ENCODE results near the gene DNAH1. TPM values are rescaled to one million over a fixed set of nuclear protein-coding genes. Genes with fewer than 3 reads are reported as not detected.

DNAH1 gene
- total RNA-seq, 1 experiment from 2014 or later = 3.0 TPM

GRCh38 chr3:52317208-52318000, 1.3 kb downstream of the DNAH1 start:
- H3K27me3 Mint-ChIP-seq (ENCODE audit: insufficient read depth, unreplicated experiment) = no peaks in the 10 kb centered on the region
- H3K9me3 Mint-ChIP-seq (ENCODE audit: unreplicated experiment) = no peaks in the 10 kb centered on the region
- no peak for DNase-seq (ENCODE audit: unreplicated experiment)
- POLR2A ChIA-PET = no interaction called here
- no peak overlapping the region for H3K4me3 Mint-ChIP-seq (ENCODE audit: unreplicated experiment)
- no TSS peak for BruUV-seq (replicated peaks)
- intact Hi-C loops (cut with micrococcal nuclease) = no loop called here
- no peak overlapping the region for H3K27ac Mint-ChIP-seq (ENCODE audit: low read depth, unreplicated experiment)
- CTCF ChIA-PET = interaction anchor here (0.5 to 1.1 kb wide), 3 partner anchors 20 to 97 kb away, joined by 3 read pairs; no protein-coding TSS in a partner anchor
- H3K4me1 Mint-ChIP-seq (ENCODE audit: insufficient read depth, unreplicated experiment) = no peaks in the 10 kb centered on the region
- no peak for TF ChIP-seq CTCF (IDR thresholded peaks at IDR 0.05; ENCODE audit: unreplicated experiment)
- H3K36me3 Mint-ChIP-seq (ENCODE audit: insufficient read depth, unreplicated experiment) = no peaks in the 10 kb centered on the region

- no peak for DNase-seq (ENCODE audit: unreplicated experiment)
- Mint-ChIP-seq H3K4me3 (ENCODE audit: unreplicated experiment) (no peak overlapping the region), H3K27ac (ENCODE audit: low read depth, unreplicated experiment) (no peak overlapping the region), H3K9me3 (ENCODE audit: unreplicated experiment) (no peaks in the 10 kb centered on the region), H3K4me1 (ENCODE audit: insufficient read depth, unreplicated experiment) (no peaks in the 10 kb centered on the region), H3K27me3 (ENCODE audit: insufficient read depth, unreplicated experiment) (no peaks in the 10 kb centered on the region), H3K36me3 (ENCODE audit: insufficient read depth, unreplicated experiment) (no peaks in the 10 kb centered on the region)
- no TSS peak for BruUV-seq (replicated peaks)
- CTCF ChIA-PET = interaction anchor here (1.0 to 1.1 kb wide), 2 partner anchors 21 to 97 kb away, joined by 3 read pairs; no protein-coding TSS in a partner anchor
- no peak for TF ChIP-seq CTCF (IDR thresholded peaks at IDR 0.05; ENCODE audit: unreplicated experiment)
- intact Hi-C loops (cut with micrococcal nuclease) = no loop called here
- POLR2A ChIA-PET = no interaction called here
Measured at GRCh38 chr3:52318186-52318816, 2.2 kb downstream of the DNAH1 start.

DNA sequence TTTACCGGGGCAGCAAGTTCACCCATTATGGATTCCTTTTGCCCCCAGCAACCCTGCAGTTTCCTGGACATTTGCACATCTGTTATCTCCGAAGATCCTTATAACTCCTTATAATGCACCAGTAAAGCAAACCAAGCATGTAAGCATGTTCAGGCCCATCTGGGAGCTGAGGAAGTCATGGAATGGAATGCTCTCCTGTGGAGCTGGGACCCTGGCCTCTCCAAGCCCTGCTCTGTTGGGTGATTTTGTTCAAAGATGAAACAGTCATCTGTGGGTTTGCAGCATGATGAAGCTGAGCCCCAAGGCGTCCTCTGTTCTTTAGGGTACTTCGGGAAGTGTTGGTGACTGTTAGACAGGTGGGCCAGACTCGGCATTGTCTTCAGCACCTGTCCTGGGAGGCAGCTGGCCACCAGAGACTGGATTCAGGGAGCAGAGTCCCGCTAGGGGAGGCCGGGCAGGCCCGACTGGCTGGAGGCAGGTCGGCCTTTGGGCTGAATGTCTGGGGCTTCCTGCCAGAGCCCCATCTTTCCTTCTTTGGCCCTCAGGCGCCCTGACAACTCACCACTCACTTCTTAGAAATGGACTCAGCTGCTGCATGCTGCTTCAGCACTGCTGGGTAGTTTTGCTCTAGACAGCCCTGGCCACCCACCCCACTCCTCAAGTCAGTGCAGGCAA, 3.9 kb downstream of the DNAH1 start:
- H3K27ac Mint-ChIP-seq (ENCODE audit: low read depth, unreplicated experiment) = no peak overlapping the region

More for the DNA sequence above, 3.9 kb downstream of the DNAH1 start:
- no peak for DNase-seq (ENCODE audit: unreplicated experiment)
- Mint-ChIP-seq H3K36me3 (ENCODE audit: insufficient read depth, unreplicated experiment) (no peaks in the 10 kb centered on the region), H3K27me3 (ENCODE audit: insufficient read depth, unreplicated experiment) (no peaks in the 10 kb centered on the region), H3K9me3 (ENCODE audit: unreplicated experiment) (no peaks in the 10 kb centered on the region), H3K4me3 (ENCODE audit: unreplicated experiment) (no peak overlapping the region), H3K4me1 (ENCODE audit: insufficient read depth, unreplicated experiment) (no peaks in the 10 kb centered on the region)
- CTCF ChIA-PET = interaction anchor here (2.0 kb wide), 1 partner anchor 19 kb away, joined by 11 read pairs; no protein-coding TSS in a partner anchor
- POLR2A ChIA-PET = interaction anchor here (0.6 to 1.2 kb wide), 3 partner anchors 18 to 96 kb away, joined by 3 to 4 read pairs (median 4); partner anchors contain the start of gene WDR82
- BruUV-seq (replicated peaks) = no TSS peak
- TF ChIP-seq CTCF (IDR thresholded peaks at IDR 0.05; ENCODE audit: unreplicated experiment) = no peak
- intact Hi-C loops (cut with micrococcal nuclease) = no loop called here

Measured in MCF 10A (cell line).